Subcutaneous abdominal adipose tissue (tissue), 5 donors: ENCODE data around the gene ITSN2.
"Not testable (repeated sequence)": the region's sequence is repeated elsewhere in the genome, so short reads cannot be mapped to it uniquely, and the experiment has no call there.

ENCODE experiments used
- H3K27ac ChIP-seq: one replicate; pipeline ENCODE4 v1.7.0; 2013; ENCODE audit warnings: low read depth, mild to moderate bottlenecking, inconsistent platforms, low read length, moderate library complexity
- H3K27me3 ChIP-seq, 5 donors: one replicate each; pipeline ENCODE4 v1.7.0; 2013; ENCODE audit warnings: low read length in 5 of 5, inconsistent platforms in 1 of 5; ENCODE audit not compliant: control insufficient read depth in 5 of 5, insufficient read depth in 4 of 5
- H3K36me3 ChIP-seq, 5 donors: one replicate each; pipeline ENCODE4 v1.7.0; 2013; ENCODE audit warnings: low read length in 5 of 5; ENCODE audit not compliant: control insufficient read depth in 5 of 5, insufficient read depth in 5 of 5
- H3K4me1 ChIP-seq, 5 donors: one replicate each; pipeline ENCODE4 v1.7.0; 2013; ENCODE audit warnings: low read length in 5 of 5, mild to moderate bottlenecking in 3 of 5, moderate library complexity in 1 of 5; ENCODE audit not compliant: control insufficient read depth in 5 of 5, insufficient read depth in 5 of 5
- H3K4me3 ChIP-seq, 5 donors: one replicate each; pipeline ENCODE4 v1.7.0; 2013; ENCODE audit warnings: low read length in 5 of 5, low read depth in 1 of 5
- H3K9ac ChIP-seq, 5 donors: one replicate each; pipeline ENCODE4 v1.7.0; 2013; ENCODE audit warnings: low read length in 5 of 5, mild to moderate bottlenecking in 4 of 5, moderate library complexity in 3 of 5
- H3K9me3 ChIP-seq, 5 donors: one replicate each; pipeline ENCODE4 v1.7.0; 2013; ENCODE audit warnings: low read length in 5 of 5; ENCODE audit not compliant: control insufficient read depth in 5 of 5
- donor health status: healthy.
- donor health status: healthy.
- donor health status: healthy.
- donor health status: healthy.
- donor health status: healthy.

ITSN2 gene

GRCh38 chr2:24339098-24339497 lies 21.2 kb downstream of the ITSN2 start:
- H3K36me3 ChIP-seq, H3K9ac ChIP-seq, H3K4me3 ChIP-seq, H3K9me3 ChIP-seq, H3K27me3 ChIP-seq, H3K27ac ChIP-seq: not testable (repeated sequence)
- peaks cover 0 to 23% (median 16%) of the 10 kb centered on the region in 5 donors for H3K4me1 ChIP-seq

GRCh38 chr2:24337890-24338289 lies 22.4 kb downstream of the ITSN2 start:
- no peak overlapping the region for H3K4me3 ChIP-seq

GRCh38 chr2:24336811-24337210 lies 23.5 kb downstream of the ITSN2 start:
- H3K36me3 ChIP-seq, result no peaks in the 10 kb centered on the region
- H3K9ac ChIP-seq, result no peak overlapping the region
- H3K27me3 ChIP-seq, result no peaks in the 10 kb centered on the region
- H3K4me1 ChIP-seq, result peaks cover 2 to 23% (median 18%) of the 10 kb centered on the region in 5 donors
- no peaks in the 10 kb centered on the region for H3K9me3 ChIP-seq
- no peak overlapping the region for H3K4me3 ChIP-seq
- H3K27ac ChIP-seq, result no peak overlapping the region

More at GRCh38 chr2:24337890-24338289, 22.4 kb downstream of the ITSN2 start:
- H3K27ac ChIP-seq, result no peak overlapping the region
- no peaks in the 10 kb centered on the region for H3K36me3 ChIP-seq
- H3K27me3 ChIP-seq, result no peaks in the 10 kb centered on the region
- H3K9me3 ChIP-seq, result no peaks in the 10 kb centered on the region
- H3K9ac ChIP-seq, result no peak overlapping the region
- peaks cover 2 to 24% (median 19%) of the 10 kb centered on the region in 5 donors for H3K4me1 ChIP-seq

GRCh38 chr2:24334245-24334633 lies 26.1 kb downstream of the ITSN2 start:
- Histone ChIP-seq H3K9ac (no peak overlapping the region), H3K27me3 (no peaks in the 10 kb centered on the region), H3K36me3 (no peaks in the 10 kb centered on the region), H3K4me3 (no peak overlapping the region), H3K4me1 (peaks cover 2 to 30% (median 27%) of the 10 kb centered on the region in 5 donors), H3K9me3 (no peaks in the 10 kb centered on the region), H3K27ac (no peak overlapping the region)

GRCh38 chr2:24332791-24333540 lies 27.4 kb downstream of the ITSN2 start:
- Histone ChIP-seq H3K9me3 (no peaks in the 10 kb centered on the region), H3K36me3 (no peaks in the 10 kb centered on the region), H3K4me3 (no peak overlapping the region), H3K4me1 (peaks cover 2 to 37% (median 29%) of the 10 kb centered on the region in 5 donors), H3K9ac (no peak overlapping the region), H3K27me3 (no peaks in the 10 kb centered on the region), H3K27ac (peak overlapping the region; percentile 11)

GRCh38 chr2:24330161-24330560 lies 30.2 kb downstream of the ITSN2 start:
- no peaks in the 10 kb centered on the region for H3K36me3 ChIP-seq
- H3K4me1 ChIP-seq, result peaks cover 2 to 34% (median 29%) of the 10 kb centered on the region in 5 donors
- H3K9ac ChIP-seq, result no peak overlapping the region
- no peaks in the 10 kb centered on the region for H3K9me3 ChIP-seq
- H3K27ac ChIP-seq, result no peak overlapping the region
- H3K4me3 ChIP-seq, result no peak overlapping the region
- H3K27me3 ChIP-seq, result no peaks in the 10 kb centered on the region

- Histone ChIP-seq H3K36me3 (no peaks in the 10 kb centered on the region), H3K9ac (no peak overlapping the region), H3K27ac (no peak overlapping the region), H3K9me3 (no peaks in the 10 kb centered on the region), H3K4me3 (no peak overlapping the region), H3K4me1 (peaks cover 2 to 34% (median 29%) of the 10 kb centered on the region in 5 donors), H3K27me3 (no peaks in the 10 kb centered on the region)
These were observed 30.6 kb downstream of the ITSN2 start for GRCh38 chr2:24329700-24330099.

GRCh38 chr2:24328010-24328409 lies 32.3 kb downstream of the ITSN2 start:
- Histone ChIP-seq H3K36me3 (peaks cover 0 to 2% (median 0%) of the 10 kb centered on the region in 5 donors), H3K9ac (no peak overlapping the region), H3K27ac (no peak overlapping the region), H3K27me3 (no peaks in the 10 kb centered on the region), H3K9me3 (no peaks in the 10 kb centered on the region), H3K4me3 (no peak overlapping the region), H3K4me1 (peaks cover 1 to 23% (median 19%) of the 10 kb centered on the region in 5 donors)

GRCh38 chr2:24317491-24317920 lies 42.8 kb downstream of the ITSN2 start:
- Histone ChIP-seq H3K4me1 (peaks cover 0 to 8% (median 5%) of the 10 kb centered on the region in 5 donors), H3K9me3 (peaks cover 0 to 3% (median 0%) of the 10 kb centered on the region in 5 donors), H3K36me3 (no peaks in the 10 kb centered on the region), H3K27me3 (no peaks in the 10 kb centered on the region), H3K4me3 (no peak overlapping the region), H3K9ac (no peak overlapping the region), H3K27ac (no peak overlapping the region)

- H3K27me3 ChIP-seq, result no peaks in the 10 kb centered on the region
- H3K27ac ChIP-seq, result no peak overlapping the region
- H3K36me3 ChIP-seq, result peaks cover 8 to 18% (median 11%) of the 10 kb centered on the region in 5 donors
- H3K9me3 ChIP-seq, result peaks cover 0 to 3% (median 0%) of the 10 kb centered on the region in 5 donors
- H3K9ac ChIP-seq, result no peak overlapping the region
- peaks cover 0 to 8% (median 5%) of the 10 kb centered on the region in 5 donors for H3K4me1 ChIP-seq
- no peak overlapping the region for H3K4me3 ChIP-seq
These were observed 44.7 kb downstream of the ITSN2 start for GRCh38 chr2:24315669-24316068.
